NCI-H2107 treated with DMSO at 0.1 percent for 48 hours (cell line): Measurements from ENCODE around the gene GLOD5.

Source experiments
- DNase-seq: peaks from one replicate; lab custom pipeline; 2025; ENCODE audit not compliant: unreplicated experiment; lab: John Stamatoyannopoulos, UW

Gene GLOD5

GRCh38 chrX:48753708-48754228 lies 7.8 kb upstream of the GLOD5 start:
- DNase-seq: no peak

- DNase-seq: no peak
Observed at GRCh38 chrX:48754238-48754637, 7.3 kb upstream of the GLOD5 start.

- DNase-seq: no peak
Observed at GRCh38 chrX:48769230-48769629, 7.7 kb downstream of the GLOD5 start.

- no peak for DNase-seq
Observed at GRCh38 chrX:48770296-48770695, 8.7 kb downstream of the GLOD5 start.

DNA sequence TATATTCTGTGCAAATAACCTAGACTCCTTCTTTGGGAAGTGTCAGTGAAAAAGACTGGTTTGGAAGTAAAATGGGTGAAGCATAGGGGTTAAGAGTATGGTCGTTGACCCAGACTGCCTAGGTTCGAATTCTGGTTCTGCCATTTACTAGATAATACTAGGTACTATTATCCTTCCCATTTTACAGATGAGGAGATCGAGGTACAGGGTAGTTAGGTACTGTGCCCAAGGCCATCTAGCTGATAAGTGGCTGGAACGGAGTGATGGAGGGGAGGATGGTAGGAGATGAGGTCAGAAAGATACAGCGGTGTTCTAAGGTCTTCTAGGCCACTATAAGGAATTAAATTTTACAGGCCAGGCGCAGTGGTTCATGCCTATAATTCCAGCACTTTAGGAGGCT lies 11.1 kb downstream of the GLOD5 start:
- DNase-seq: no peak

- no peak for DNase-seq
Observed at GRCh38 chrX:48776818-48777439, 15.4 kb downstream of the GLOD5 start.

- DNase-seq: no peak
Observed at GRCh38 chrX:48779399-48779798, 17.9 kb downstream of the GLOD5 start.

DNA sequence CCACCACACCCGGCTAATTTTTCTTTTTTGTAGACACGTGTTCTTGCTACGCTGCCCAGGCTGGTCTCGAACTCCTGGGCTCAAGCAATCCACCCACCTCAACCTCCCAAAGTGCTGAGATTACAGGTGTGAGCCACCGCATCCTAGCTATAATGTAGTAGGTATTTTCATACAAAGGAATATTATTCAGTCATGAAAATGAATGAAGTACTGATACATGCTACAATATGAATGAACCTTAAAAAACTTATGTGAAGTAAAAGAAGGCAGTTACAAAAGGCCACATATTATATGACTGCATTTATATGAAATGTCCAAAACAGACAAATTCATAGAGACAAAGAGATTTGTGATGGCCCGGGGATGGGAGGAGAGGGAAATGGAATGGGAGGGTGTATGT lies 20.2 kb downstream of the GLOD5 start:
- DNase-seq: no peak

GRCh38 chrX:48782216-48782615 lies 20.7 kb downstream of the GLOD5 start:
- no peak for DNase-seq

- DNase-seq: no peak
Observed at GRCh38 chrX:48782795-48783194, 21.2 kb downstream of the GLOD5 start.

DNA sequence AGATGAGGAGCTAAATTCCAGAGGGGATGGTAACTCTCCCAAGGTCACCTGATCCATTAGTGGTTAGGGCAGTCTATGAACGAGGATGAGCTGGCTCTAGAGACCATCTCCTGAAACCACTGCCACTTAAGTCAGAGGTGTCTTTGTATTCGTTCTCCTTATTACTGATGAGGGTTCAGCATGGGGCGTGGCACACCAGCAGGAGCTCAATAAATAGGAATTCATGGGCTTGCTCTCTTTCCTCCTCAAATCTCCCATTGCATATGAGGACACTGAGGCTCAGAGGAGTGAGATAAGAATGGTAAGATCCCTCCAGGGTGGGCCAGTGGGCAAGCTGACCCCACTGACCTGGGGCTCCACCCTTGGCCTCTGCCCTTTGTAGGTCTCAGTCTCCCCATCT lies 23.2 kb downstream of the GLOD5 start:
- no peak for DNase-seq

DNA sequence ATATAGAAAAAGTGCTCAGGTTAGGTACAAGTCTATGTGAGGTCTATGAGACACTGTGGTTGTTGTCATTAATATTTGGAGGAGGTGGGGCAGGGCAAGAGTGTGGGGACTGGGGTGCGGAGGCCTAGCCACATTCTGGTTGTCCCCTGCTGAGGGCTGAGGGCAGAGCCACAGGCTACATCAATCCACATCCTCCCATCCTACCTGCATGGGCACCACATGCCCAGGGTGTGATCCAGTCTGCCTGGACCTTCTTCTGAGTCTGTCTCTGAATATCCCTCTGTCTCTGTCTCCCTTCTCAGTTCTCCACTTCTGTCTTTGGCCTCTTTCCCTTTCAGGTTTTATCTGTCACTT lies 23.6 kb downstream of the GLOD5 start:
- no peak for DNase-seq

DNA sequence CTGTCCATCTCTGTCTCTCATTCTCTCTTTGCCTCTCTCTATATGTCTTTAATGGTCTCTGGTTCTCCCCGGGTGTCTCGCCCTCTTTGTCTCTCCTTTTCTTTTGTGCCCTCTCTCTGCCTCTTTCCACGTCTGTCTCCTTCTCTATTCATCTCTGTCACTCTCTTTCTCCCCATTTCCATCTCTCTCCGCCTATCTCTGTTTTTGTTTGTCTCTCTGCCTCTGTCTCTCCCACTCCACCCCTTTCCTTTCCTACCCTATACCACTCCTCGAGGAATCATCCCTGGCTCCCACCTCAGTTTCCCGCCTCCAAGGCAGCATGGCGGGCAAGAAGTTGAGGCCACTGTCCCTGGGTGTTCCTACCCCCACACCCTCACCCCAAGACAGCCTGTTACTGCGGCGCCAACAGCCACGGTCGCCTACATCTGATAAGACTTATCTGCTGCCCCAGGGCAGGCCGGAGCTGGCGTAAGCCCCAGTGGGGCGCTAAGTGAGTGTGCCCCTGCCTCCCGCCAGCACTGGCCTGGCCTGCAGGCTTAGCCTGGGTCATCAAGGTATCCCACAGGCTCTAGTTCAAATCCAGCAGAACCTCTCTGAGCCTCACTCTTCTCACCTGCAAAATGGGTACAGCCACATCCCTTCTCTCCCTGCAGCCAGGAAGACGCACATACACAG lies 24.1 kb downstream of the GLOD5 start:
- no peak for DNase-seq

GRCh38 chrX:48786341-48786800 lies 24.8 kb downstream of the GLOD5 start, which contains the start of gene GATA1:
GATA1 (plus strand) TSS chrX:48786590; CDS start chrX:48791110, 4,520 bp downstream.
- DNase-seq: no peak

GRCh38 chrX:48786825-48787504 lies 25.4 kb downstream of the GLOD5 start:
- DNase-seq: no peak

DNA sequence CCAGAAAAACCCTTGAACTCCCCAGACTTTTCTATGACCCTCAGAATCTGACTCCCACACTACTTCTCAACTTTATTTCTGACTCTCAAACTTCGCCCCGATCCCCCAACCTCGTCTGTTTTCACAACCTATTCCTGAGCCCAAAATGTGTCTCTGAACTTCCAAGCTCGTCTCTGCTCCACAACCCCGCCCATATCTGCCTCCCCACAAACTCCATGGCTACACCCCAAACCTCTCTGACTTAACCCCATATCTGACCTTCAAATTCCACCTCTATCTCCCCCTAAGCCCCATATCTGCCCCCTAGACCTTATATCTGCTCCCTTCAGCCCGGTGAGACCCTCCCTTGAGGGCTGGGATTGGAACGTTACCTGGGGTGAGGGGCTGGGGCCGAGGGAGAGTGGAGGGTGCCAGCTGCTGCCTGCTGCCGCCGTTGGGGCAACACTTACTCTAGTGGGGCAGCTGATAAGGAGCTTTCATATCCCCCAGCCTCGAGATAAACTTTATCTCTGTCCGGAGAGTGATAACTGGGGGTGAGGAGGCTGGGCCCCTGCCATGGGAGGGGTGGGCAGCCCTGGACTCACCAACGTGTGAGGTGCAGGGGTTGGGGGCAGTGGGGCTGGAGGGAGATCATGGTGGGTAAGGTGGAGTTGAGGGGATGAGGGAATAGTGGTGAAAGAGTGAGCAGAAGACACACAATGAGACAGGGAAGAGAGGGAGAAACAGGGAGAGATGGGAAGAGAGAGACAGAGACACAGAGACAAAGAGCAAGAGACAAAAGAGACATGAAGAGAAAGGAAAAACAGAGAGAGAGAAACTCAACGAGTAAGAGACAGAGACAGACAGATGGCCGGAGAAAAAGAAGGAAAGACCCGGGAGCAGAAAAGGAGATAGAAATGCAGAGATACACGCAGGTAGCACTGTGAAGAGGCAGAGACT lies 26.2 kb downstream of the GLOD5 start:
- no peak for DNase-seq

DNA sequence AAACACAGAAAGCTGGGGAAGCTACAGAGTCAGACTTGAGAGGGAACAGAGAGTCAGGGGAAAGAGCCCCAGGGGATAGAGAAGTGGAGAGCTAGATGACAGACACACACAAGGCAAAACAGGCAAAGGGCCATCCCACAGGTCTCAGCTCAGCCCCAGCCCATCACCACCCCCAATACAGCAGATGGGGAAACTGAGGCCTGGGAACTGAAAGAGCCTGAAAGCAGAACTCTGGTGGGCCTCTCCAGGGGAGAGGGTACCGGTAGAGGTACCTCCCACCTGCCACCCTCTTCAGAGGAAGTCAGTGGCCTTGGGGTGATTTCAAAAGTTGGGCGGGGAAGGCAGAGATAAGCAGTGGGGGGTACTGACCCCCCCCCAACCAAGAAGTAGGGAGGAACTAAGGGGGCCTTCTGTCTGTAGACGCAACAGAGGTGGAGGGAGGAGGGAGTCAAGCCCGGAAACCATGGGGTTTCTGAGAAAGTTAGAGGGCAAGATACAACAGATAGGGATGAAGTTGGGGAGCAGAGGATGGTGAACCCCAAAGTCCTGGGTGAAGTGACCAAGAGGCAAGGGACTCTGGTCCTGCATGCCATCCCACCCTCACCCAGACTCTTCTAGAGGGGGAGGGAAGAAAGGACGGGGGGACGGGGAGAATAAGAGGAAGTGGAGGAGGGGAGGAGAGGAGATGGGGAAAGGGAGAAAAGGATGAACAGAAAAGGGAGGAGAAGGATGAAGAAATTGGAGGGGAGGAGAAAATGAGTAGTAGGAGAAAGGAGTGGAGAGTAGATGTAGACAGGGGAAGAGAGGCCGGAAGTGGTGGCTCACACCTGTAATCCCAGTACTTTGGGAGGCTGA lies 28.0 kb downstream of the GLOD5 start:
- DNase-seq: no peak

DNA sequence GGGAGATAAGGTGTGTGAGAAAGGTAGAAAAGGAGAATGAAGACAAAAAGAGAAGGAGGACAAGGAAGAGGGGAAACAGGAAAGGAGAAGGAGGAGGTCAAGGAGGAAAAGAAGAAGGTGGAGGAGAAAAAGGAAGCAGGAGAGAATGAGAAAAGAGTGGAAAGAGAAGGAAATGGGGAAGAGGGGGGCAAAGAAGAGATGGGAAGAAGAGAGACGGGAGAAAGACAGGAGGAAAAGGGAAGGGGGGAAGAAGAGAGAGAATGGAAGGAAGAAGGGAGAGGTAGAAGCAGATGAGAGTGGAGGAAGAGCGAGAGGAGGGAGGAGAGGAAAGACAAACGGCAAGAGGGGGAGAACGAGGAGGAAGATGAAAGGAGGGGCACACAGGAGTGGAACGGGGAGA lies 28.9 kb downstream of the GLOD5 start:
- DNase-seq: no peak

- DNase-seq: no peak
Observed at GRCh38 chrX:48791063-48791820, 29.7 kb downstream of the GLOD5 start.
